ENCODE data around the gene DOCK3. TPM values are rescaled to one million over a fixed set of nuclear protein-coding genes. Genes with fewer than 3 reads are reported as not detected.
"Not testable (repeated sequence)": the region's sequence is repeated elsewhere in the genome, so short reads cannot be mapped to it uniquely, and the experiment has no call there.

DOCK3 gene
- total RNA-seq, 1 donor = under 0.01 TPM

DNA sequence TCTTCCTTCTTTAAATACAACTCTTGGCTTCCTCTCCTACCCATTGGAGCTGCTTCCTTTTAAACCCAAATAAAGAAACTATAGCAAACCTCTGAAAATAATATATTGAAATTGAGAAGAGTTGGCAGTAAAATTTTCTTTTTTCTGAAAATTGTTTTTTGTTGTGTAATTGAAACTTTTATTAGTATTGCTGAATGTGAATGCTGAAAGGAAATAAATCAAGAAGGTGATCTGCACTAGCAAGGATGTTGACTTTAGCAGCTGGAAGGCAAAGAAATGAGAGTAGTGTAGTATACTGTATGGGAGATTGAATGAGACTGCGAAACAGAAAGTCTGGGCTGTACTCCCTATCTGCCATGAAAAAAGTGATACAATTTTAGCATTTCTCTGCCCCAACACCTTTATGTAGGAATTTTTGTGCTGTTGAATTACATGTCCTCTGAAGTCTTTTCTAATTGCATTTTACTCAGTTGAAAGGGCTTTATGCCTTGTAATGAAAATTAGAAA, 166.3 kb downstream of the DOCK3 start:
- no peak for DNase-seq (ENCODE audit: low read depth)

DNA sequence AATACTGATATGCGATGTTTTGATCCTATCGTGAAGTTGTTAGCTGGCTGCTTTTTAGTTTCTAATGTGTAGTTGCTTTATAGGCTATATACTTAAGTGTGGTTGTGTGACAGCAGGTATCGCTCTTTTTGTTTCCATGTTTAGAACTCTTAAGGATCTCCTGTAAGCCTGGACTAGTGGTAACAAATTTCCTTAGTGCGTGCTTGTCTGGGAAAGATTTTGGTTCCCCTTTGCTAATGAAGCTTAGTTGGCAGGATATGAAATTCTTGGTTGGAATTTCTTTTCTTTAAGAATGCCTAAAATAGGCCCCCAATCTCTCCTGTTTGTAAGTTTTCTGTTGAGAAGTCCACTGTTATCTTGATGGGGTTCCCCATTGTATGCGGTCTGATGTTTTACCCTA, 173.6 kb downstream of the DOCK3 start:
- no peak overlapping the region for H3K4me3 ChIP-seq (ENCODE audit: low read depth, low read length)
- DNase-seq (ENCODE audit: low read depth) = no peak
- TF ChIP-seq, protein P1, sequence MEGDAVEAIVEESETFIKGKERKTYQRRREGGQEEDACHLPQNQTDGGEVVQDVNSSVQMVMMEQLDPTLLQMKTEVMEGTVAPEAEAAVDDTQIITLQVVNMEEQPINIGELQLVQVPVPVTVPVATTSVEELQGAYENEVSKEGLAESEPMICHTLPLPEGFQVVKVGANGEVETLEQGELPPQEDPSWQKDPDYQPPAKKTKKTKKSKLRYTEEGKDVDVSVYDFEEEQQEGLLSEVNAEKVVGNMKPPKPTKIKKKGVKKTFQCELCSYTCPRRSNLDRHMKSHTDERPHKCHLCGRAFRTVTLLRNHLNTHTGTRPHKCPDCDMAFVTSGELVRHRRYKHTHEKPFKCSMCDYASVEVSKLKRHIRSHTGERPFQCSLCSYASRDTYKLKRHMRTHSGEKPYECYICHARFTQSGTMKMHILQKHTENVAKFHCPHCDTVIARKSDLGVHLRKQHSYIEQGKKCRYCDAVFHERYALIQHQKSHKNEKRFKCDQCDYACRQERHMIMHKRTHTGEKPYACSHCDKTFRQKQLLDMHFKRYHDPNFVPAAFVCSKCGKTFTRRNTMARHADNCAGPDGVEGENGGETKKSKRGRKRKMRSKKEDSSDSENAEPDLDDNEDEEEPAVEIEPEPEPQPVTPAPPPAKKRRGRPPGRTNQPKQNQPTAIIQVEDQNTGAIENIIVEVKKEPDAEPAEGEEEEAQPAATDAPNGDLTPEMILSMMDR (IDR thresholded peaks at IDR 0.05; ENCODE audit: insufficient read depth, low read depth, low read length) = no peak

More for the DNA sequence above, 166.3 kb downstream of the DOCK3 start:
- H3K4me3 ChIP-seq (ENCODE audit: low read depth, low read length) = no peak overlapping the region
- TF ChIP-seq, protein P1 (IDR thresholded peaks at IDR 0.05; ENCODE audit: insufficient read depth, low read depth, low read length) = no peak

- H3K4me3 ChIP-seq (ENCODE audit: low read depth, low read length) = no peak overlapping the region
- no peak for DNase-seq (ENCODE audit: low read depth)
- TF ChIP-seq, protein P1 (IDR thresholded peaks at IDR 0.05; ENCODE audit: insufficient read depth, low read depth, low read length) = no peak
These were observed 176.1 kb downstream of the DOCK3 start for GRCh38 chr3:50850639-50851511.

DNA sequence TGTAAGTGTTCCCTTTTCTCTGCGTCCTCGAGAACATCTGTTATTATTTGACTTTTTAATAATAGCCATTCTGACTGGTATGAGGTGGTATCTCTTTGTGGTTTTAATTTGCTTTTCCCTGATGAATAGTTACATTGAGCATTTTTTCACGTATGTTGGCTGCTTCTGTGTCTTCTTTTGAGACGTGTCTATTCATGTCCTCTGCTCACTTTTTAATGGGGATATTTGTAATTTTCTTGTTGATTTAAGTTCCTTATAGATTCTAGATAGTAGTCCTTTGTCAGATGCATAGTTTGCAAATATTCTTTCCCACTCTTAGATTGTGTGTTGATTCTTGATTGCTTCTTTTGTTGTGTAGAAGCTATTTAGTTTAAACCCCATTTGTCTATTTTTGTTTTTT, 179.2 kb downstream of the DOCK3 start:
- no peak for DNase-seq (ENCODE audit: low read depth)
- H3K4me3 ChIP-seq (ENCODE audit: low read depth, low read length) = no peak overlapping the region
- TF ChIP-seq, protein P1 (IDR thresholded peaks at IDR 0.05; ENCODE audit: insufficient read depth, low read depth, low read length) = no peak

- TF ChIP-seq, protein P1 (IDR thresholded peaks at IDR 0.05; ENCODE audit: insufficient read depth, low read depth, low read length) = no peak
- DNase-seq (ENCODE audit: low read depth) = no peak
- no peak overlapping the region for H3K4me3 ChIP-seq (ENCODE audit: low read depth, low read length)
These were observed 187.5 kb downstream of the DOCK3 start for GRCh38 chr3:50862221-50862620.

GRCh38 chr3:50873376-50874157, 198.8 kb downstream of the DOCK3 start:
- TF ChIP-seq, protein P1 (IDR thresholded peaks at IDR 0.05; ENCODE audit: insufficient read depth, low read depth, low read length) = no peak

GRCh38 chr3:50874876-50875275, 200.1 kb downstream of the DOCK3 start:
- not testable (repeated sequence) for DNase-seq (ENCODE audit: low read depth); H3K4me3 ChIP-seq (ENCODE audit: low read depth, low read length)

More at GRCh38 chr3:50873376-50874157, 198.8 kb downstream of the DOCK3 start:
- DNase-seq (ENCODE audit: low read depth) = no peak
- H3K4me3 ChIP-seq (ENCODE audit: low read depth, low read length) = no peak overlapping the region
